Measurements from ENCODE around the gene MEGF8.

MEGF8 gene

DNA sequence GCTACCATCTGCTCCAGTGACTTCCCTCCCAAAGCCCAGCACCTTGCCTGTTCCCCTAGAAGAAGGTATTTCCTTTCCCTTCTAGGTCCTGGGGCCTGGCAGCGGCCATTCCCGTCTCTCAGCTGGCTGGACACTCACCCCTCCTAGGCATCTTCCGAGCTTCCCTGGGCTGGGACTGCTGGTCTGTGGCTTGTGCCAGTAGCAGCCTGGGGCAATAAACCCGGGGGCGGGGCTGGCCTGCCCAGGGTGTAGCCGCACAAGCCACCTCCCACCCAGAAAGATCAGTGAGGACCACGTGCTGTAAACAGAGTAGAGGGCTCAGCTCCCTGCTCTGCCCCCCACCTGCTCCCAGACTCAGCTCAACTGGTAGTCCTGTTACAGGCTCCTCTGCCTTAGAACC lies 86.8 kb downstream of the MEGF8 start:
- ChIA-PET POLR2A (interaction anchor here (1.6 kb wide), 1 partner anchor 11 kb away, joined by 5 read pairs; no protein-coding TSS in a partner anchor), CTCF (interaction anchor here (0.9 to 2.6 kb wide), 5 partner anchors 11 to 117 kb away, joined by 3 to 24 read pairs (median 3); no protein-coding TSS in a partner anchor)
- DNase-seq (ENCODE audit: extremely low spot score): no peak
- TF ChIP-seq, protein P1, sequence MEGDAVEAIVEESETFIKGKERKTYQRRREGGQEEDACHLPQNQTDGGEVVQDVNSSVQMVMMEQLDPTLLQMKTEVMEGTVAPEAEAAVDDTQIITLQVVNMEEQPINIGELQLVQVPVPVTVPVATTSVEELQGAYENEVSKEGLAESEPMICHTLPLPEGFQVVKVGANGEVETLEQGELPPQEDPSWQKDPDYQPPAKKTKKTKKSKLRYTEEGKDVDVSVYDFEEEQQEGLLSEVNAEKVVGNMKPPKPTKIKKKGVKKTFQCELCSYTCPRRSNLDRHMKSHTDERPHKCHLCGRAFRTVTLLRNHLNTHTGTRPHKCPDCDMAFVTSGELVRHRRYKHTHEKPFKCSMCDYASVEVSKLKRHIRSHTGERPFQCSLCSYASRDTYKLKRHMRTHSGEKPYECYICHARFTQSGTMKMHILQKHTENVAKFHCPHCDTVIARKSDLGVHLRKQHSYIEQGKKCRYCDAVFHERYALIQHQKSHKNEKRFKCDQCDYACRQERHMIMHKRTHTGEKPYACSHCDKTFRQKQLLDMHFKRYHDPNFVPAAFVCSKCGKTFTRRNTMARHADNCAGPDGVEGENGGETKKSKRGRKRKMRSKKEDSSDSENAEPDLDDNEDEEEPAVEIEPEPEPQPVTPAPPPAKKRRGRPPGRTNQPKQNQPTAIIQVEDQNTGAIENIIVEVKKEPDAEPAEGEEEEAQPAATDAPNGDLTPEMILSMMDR (IDR thresholded peaks at IDR 0.05; ENCODE audit: control extremely low read depth, extremely low read depth, low read depth, missing control alignments): no peak

DNA sequence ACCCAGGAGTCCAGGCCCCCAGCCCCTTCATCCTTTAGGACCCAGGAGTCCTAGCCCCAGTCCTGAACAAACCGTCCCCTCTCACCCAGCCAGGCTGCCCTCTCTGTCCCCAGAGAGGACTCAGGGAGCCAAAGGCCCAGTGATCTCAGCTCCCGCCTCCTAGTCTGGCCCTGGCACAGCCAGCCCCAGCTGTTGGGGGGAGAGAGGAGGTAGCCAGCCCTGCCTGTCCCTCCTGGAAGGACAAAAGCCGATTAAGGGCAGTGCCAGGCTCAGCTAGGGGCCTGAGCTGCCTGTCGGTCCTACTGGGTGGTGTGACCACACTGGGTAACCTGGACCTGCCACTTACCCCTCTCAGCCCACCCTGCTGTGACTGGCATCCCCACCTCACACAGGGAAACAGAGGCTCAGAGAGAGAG lies 87.2 kb downstream of the MEGF8 start:
- no peak for DNase-seq (ENCODE audit: extremely low spot score)
- TF ChIP-seq, protein P1 (IDR thresholded peaks at IDR 0.05; ENCODE audit: control extremely low read depth, extremely low read depth, low read depth, missing control alignments): no peak
- ChIA-PET CTCF (interaction anchor here (1.2 to 2.6 kb wide), 4 partner anchors 11 to 117 kb away, joined by 3 to 24 read pairs (median 4); no protein-coding TSS in a partner anchor), POLR2A (interaction anchor here (1.6 kb wide), 1 partner anchor 11 kb away, joined by 5 read pairs; no protein-coding TSS in a partner anchor)

DNA sequence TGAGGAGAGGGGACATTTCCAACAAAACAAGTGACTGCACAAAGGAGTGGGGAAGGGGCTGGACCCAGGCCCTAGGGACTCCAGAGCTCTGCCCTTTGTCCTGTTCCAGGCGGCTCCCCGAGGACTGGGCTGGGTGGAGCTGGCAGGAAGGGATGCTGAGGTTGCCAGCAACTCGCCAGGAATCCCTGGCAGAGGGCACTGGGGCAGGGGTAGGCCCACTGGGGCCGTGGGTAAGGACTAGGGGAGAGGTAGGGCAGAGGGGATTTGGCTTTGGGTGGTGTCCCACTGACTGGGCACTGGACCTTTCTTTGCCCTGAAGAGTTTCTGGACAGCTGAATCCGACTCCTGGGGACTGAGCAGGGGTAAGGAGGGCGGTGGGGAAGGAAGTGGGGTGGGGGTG lies 93.9 kb downstream of the MEGF8 start:
- DNase-seq (ENCODE audit: extremely low spot score): peak; percentile 15
- TF ChIP-seq, protein P1 (IDR thresholded peaks at IDR 0.05; ENCODE audit: control extremely low read depth, extremely low read depth, low read depth, missing control alignments): no peak
- CTCF ChIA-PET: interaction anchor here (0.7 to 4.7 kb wide), 18 partner anchors 9 to 311 kb away, joined by 3 to 31 read pairs (median 6); partner anchors contain the start of gene CXCL17
- POLR2A ChIA-PET: no interaction called here

- TF ChIP-seq, protein P1 (IDR thresholded peaks at IDR 0.05; ENCODE audit: control extremely low read depth, extremely low read depth, low read depth, missing control alignments): peak; percentile 82
- ChIA-PET CTCF (interaction anchor here (0.8 to 4.7 kb wide), 28 partner anchors 9 to 311 kb away, joined by 3 to 31 read pairs (median 5); partner anchors contain the start of gene CXCL17), POLR2A (interaction anchor here (0.7 kb wide), 1 partner anchor 368 kb away, joined by 3 read pairs; no protein-coding TSS in a partner anchor)
- peak; percentile 87 for DNase-seq (ENCODE audit: extremely low spot score)
These were observed 94.7 kb downstream of the MEGF8 start for GRCh38 chr19:42420055-42420544.

GRCh38 chr19:42421101-42421500 lies 95.7 kb downstream of the MEGF8 start:
- no peak for DNase-seq (ENCODE audit: extremely low spot score)
- ChIA-PET POLR2A (no interaction called here), CTCF (interaction anchor here (1.4 to 4.7 kb wide), 17 partner anchors 11 to 312 kb away, joined by 3 to 31 read pairs (median 7); partner anchors contain the start of gene CXCL17)
- TF ChIP-seq, protein P1 (IDR thresholded peaks at IDR 0.05; ENCODE audit: control extremely low read depth, extremely low read depth, low read depth, missing control alignments): no peak

DNA sequence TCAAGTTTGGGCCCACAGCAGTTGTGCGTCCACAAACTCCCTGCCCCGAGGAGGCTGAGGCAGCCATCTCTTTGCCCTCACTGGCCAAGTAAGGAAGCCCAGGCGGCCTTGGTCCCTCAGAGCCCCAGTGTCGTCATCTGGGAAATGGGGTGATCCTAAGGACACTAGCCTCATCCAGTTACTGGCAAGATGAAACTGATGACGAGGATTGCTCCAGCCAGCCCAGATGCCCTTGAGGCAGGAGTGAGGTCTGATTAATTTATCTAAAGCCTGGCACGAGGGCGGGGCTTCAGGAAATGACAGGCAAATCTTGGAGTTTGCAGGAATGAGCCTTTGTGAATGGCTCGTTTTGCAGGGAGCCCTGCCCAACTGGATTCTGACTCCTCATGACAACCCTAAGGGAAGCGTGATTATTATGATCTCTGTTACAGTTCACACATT lies 96.2 kb downstream of the MEGF8 start:
- TF ChIP-seq, protein P1 (IDR thresholded peaks at IDR 0.05; ENCODE audit: control extremely low read depth, extremely low read depth, low read depth, missing control alignments): no peak
- no peak for DNase-seq (ENCODE audit: extremely low spot score)
- CTCF ChIA-PET: interaction anchor here (1.6 to 8.1 kb wide), 8 partner anchors 12 to 71 kb away, joined by 4 to 55 read pairs (median 20); partner anchors contain the start of gene CXCL17
- POLR2A ChIA-PET: no interaction called here
